NCI-H1417 treated with DMSO at 0.1 percent for 48 hours (cell line): Measurements from ENCODE around the gene CABP2.
"Not testable (repeated sequence)": the region's sequence is repeated elsewhere in the genome, so short reads cannot be mapped to it uniquely, and the experiment has no call there.

Experiments used
- DNase-seq: peaks from one replicate; lab custom pipeline; 2025; lab: John Stamatoyannopoulos, UW

Gene CABP2

DNA sequence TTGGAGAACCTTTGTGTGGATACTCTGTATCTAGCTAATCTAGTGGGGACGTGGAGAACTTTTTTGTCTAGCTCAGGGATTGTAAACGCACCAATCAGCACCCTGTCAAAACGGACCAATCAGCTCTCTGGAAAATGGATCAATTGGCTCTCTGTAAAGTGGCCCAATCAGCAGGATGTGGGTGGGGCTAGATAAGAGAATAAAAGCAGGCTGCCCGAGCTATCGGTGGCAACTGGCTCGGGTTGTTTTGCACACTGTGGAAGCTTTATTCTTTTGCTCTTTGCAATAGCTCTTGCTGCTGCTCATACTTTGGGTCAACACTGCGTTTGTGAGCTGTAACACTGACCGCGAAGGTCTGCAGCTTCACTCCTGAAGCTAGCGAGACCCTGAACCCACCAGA lies 46.6 kb downstream of the CABP2 start:
- DNase-seq, result not testable (repeated sequence)

DNA sequence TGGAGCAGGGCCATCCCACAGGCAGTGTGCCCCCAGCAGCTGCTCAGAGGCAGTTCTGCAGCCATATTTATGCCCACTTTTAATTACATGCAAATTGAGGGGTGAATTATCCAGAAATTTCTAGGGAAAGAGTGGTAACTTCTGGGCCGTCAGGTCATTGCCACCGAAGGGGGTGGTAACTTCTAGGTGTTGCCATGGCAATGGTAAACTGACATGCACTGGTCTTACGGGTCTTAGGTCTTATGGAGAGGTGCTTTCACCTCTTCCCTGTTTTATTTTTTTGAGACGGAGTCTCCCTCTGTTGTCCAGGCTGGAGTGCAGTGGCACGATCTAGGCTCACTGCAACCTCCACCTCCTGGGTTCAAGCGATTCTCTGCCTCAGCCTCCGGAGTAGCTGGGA lies 50.4 kb downstream of the CABP2 start:
- no peak for DNase-seq

- DNase-seq, result no peak
Measured at GRCh38 chr11:67470337-67471002, 52.8 kb downstream of the CABP2 start.

DNA sequence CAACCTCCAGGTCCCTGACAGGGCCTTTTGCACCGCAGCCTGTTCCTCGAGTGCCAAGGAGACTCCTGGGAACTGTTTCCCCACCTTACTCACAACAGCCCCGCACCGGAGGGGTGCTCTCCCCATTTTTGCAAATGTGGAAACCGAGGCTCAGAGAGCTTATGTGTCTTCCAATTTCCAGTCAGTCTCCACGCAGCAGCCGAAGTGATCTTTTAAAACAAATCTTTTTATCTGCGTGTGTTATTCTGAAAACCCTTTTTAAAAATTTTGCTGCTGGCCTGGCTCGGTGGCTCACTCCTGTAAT lies 53.8 kb downstream of the CABP2 start:
- no peak for DNase-seq
